Dedifferentiated amniotic fluid mesenchymal stem cell (primary cell): Measurements from ENCODE around the gene ZNF217.
"Not testable (repeated sequence)": the region's sequence is repeated elsewhere in the genome, so short reads cannot be mapped to it uniquely, and the experiment has no call there.

ENCODE experiments used
- DNase-seq: peaks from one replicate; pipeline ENCODE4 v3.0.0-alpha.2; 2016; ENCODE audit errors: extremely low spot score

ZNF217 gene

DNA sequence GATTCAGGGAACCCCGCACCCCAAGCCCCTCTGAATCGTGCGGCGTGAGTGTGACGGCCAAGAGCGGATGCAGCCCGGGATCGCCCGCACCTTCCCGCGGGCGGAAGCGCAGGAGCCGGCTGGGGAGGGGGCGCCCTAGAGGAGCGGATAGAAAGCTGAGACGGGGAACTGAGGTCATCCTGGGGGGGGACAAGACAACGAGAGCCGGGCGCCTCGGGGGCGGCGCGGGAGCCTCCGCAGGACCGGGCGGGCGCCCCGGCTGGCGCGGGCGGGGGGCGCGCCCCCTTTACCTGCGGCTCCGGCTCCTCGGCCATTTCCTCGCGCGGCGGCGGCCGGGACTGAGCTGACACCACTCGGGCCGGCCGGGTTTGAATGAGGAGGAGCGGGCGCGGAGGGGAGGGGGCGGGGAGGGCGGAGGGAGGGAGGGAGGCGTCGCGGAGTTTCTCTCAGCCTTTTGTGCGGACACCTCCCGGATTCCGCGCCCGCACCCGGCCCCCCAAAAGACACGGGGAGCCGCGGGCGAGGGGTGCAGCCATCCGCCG is at the start of gene ZNF217:
ZNF217 (minus strand) TSS at position 374 of the 542 bp plus-strand sequence. CDS start 11,013 bp downstream, outside the sequence.
- DNase-seq, result not testable (repeated sequence)

DNA sequence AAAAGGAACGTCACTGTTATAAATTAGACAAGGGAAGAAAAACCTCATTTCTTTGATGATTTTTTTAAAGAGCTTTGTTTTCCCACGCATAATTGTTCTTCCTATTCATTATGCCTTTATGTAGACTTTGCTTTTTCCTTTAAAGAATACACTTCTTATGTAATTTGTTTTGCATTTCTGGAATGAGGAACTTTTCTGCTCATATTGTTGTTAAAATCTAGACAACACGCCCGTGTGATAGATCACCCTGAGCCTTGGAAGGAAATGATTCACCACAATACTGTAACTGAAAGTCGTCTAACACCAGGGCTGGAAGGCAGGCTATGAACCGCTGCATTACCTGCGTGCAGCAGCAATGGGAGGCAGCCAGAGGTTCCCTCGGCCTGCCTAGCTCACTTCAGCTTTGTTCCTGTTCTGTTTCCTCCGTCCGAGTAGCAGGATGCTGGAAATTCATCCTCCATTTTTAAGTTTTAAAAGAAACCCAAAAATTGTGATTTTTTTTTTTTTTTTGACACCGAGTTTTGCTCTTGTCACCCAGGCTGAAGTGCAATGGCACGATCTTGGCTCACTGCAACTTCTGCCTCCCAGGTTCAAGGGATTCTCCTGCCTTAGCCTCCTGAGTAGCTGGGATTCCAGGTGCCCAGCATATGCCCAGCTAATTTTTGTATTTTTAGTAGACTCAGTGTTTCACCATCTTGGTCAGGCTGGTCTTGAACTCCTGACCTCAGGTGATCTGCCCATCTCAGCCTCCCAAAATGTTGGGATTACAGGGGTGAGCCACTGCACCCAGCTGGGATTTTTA is 49.6 kb upstream of the ZNF217 start:
- DNase-seq, result peak; percentile 55

DNA sequence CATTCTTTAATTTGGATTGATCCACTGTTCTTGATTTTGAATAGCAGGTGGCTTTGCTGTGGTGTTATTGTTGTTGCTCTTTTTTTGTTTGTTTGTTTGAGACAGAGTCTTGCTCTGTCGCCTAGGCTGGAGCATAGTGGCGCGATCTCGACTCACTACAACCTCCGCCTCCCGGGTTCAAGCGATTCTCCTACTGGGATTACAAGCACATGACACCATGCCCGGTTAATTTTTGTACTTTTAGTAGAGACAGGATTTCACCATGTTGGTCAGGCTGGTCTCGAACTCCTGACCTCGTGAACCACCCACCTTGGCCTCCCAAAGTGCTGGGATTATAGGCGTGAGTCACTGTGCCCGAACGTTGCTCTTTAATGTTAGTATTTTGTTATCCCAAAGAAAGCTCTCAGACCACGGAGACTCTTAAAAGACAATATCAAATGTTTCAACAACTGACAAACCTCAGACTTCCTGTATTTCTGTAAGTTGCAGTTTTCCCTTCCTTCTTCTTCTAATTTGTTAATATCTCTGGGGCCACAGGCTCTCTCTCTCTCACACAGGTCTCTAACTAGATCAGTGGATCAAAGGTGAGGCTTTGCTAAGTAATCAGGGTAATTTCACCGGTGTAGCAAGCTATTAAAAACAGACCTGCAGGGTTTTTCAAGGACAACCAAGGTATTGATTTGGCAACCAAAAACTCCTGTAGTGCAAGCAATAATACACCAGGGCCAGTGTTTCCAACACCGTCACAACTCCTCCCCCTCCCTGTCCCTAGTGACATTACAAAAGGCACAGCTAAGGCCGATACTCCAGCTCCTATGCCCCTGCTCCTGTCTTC is 48.8 kb upstream of the ZNF217 start:
- DNase-seq, result peak; percentile 34

DNA sequence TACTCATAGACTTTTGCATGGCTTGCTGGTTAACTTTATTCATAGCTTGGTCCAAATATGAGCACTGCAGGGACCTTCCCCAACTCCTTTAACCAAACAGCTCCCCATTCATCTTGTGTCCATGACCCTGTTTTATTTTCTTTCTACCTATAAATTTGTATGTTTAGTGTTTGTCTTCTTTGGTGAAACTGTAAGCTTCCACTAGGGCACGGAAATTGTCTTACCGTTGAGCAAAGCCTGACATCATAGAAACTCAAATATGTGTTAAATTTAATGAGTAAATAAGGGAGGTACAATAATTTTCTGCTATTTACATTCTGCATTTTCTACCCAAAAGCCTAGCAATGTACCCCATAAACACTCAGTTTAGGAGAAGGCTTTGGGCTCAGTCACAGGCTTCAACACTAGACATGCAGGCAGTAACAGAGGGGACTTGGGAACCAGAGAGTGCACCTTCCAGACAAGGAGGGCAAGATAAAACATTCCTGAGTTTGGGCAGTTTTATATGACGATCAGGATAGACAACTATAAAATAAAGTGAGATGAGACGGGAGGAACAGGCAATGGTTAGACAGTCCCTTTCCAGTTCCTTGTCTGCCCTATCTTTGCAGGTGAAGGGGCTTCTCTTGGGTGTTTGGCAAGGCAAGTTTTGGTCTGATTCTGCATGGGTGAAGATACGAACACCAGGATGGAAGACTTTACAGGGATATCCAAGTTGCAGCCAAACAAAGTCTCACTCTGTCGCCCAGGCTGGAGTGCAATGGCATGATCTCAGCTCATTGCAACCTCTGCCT is 46.2 kb upstream of the ZNF217 start:
- DNase-seq, result no peak

DNA sequence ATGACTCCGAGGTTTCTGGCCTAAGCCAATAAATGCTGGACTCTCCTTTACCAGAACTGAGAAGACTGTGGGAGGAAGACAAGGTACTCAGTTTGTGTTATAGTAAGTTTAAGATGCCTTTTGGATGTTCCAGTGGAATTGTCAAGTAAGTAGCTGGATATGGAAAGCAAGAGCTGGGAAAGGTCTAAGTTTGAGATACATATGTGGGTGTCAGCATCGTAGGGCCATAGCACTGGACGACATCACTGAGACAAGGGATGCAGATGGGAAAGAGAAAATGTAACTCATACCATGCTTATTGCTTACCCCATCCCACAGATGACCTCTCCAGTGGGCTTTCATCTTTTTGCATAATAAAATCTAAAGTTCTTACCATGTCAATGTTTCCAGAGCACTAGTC is 45.5 kb upstream of the ZNF217 start:
- no peak for DNase-seq

DNA sequence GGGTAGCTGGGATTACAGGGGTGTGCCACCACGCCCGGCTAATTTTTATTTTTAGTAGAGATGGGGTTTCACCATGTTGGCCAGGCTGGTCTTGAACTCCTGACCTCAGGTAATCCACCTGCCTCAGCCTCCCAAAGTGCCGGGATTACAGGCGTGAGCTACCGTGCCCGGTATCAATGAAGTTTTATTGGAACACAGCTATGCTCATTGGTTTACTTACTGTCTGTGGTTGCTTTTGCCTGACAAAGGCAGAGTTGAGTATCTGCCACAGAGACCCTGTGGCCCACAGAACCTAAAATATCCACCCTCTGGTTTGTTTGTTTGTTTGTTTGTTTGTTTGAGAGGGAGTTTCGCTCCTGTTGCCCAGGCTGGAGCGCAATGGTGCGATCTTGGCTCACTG is 43.7 kb upstream of the ZNF217 start:
- not testable (repeated sequence) for DNase-seq

DNA sequence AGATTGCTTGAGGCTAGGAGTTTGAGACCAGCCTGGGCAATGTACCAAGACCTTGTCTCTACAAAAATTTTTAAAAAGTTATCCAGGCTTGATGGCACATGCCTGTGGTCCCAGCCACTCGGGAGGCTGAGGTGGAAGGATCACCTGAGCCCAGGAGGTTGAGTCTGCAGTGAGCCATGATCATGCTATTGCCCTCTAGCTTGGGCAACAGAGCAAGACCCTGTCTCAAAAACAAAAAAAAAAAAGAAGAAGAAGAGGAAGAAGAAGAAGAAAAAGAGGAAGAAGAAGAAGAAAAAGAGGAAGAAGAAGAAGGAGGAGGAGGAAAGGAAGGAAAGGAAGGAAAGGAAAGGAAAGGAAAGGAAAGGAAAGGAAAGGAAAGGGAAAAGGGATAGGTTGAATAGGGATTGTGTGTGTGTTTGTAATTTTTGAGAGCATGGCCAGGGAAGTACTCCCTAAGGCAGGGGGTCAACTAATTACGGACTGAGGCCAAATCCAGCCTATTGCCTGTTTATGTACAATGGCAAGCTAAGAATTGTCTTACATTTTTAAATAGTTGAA is 43.0 kb upstream of the ZNF217 start:
- no peak for DNase-seq

DNA sequence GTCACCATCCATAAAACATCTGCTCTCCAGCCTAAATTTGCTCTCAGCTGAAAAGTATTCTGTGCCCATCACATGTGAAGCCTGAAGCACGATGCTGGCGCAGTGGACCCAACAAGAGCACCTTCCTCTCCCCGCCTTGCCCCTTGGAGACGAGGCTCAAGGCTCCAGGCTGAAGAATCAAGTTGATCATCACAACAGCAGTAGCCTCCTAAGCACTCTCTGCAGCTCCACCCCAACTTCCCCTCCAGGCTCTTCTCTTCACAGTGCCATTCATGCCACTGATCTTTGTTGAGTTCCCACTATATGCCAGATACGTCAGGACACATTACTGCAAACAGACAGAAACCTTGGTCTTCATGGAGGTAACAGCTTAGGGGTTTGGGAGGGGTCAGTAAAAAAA is 41.6 kb upstream of the ZNF217 start:
- no peak for DNase-seq

DNA sequence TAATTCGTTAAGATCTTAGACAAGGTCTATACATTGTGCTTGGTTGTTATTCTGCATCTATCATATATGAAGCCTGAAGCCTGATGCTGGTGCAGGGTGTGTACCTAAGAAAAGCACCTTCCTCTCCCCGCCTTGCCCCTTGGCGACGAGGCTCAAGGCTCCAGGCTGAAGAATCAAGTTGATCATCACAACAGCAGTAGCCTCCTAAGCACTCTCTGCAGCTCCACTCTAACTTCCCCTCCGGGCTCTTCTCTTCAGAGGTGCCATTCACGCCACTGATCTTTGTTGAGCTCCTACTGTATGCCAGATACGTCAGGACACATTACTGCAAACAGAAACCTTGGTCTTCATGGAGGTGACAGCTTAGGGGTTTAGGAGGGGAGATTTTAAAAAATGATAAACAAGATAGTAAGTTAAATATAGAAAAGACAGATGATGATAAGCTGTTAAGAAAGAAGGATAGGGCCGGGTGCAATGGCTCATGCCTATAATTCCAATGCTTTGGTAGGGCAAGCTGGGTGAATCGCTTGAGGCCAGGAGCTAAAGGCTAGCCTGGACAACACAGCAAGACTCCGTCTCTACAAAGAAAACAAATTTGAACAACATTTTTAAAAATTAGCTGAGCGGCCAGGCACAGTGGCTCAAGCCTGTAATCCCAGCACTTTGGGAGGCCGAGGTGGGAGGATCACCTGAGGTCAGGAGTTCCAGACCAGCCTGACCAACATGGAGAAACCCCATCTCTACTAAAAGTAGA is 38.4 kb upstream of the ZNF217 start:
- DNase-seq, result no peak

DNA sequence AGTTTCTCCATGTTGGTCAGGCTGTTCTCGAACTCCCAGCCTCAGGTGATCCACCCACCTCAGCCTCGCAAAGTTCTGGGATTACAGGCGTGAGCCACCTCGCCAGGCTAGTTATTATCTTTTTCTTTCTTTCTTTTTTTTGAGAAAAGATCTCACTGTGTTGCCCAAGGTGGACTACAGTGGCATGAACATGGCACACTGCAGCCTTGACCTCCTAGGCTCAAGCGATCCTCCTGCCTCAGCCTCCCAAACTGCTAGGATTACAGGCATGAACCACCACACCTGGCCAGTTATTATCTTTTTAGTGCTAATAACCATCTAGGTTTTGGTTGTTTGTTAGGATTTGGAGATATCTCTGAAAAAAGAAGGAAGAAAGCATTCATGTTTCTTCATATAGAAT is 35.8 kb upstream of the ZNF217 start:
- DNase-seq, result no peak

DNA sequence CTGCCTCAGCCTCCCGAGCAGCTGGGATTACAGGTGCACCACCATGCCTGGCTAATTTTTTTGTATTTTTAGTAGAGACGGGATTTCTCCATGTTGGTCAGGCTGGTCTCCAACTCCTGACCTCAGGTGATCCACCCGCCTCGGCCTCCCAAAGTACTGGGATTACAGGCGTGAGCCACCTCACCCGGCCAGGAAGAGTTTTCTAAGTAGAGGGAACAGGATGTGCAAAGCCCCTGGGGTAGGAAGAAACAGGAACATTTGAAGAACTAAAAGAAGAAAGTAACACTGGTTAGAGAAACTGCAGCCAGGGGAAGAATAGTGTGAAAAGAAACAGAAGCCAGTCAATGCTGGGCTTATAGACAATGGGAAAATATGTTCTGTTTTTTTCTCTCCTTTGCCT is 35.1 kb upstream of the ZNF217 start:
- DNase-seq, result not testable (repeated sequence)

DNA sequence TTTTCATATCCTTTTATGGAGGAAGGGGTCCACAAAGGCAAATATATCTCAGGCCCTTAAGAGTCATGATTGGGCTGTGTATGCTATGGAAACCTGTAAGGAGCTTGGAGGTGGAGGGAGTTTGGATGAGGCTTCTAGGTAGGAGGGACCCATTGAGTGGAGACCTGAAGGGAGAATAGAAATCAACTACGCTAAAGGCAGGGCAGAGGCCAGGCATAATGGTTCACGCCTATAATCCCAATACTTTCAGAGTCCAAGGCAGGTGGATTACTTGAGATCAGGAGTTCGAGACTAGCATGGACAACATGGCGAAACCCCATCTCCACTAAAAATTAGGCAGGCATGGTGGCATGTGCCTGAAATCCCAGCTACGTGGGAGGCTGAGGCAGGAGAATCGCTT is 34.4 kb upstream of the ZNF217 start:
- DNase-seq, result no peak

DNA sequence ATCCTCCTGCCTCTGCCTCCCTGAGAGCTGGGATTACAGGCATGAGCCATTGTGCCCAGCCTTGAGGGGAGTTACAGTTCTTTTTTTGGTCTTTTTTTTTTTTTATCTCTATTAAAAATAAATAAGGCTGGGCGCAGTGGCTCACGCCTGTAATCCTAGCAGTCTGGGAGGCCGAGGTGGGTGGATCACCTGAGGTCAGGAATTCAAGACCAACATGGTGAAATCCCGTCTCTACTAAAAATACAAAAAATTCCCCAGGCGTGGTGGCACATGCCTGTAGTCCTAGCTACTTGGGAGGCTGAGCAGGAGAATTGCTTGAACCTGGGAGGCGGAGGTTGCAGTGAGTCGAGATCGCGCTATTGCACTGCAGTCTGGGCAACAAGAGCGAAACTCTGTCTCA is 33.4 kb upstream of the ZNF217 start:
- DNase-seq, result not testable (repeated sequence)

DNA sequence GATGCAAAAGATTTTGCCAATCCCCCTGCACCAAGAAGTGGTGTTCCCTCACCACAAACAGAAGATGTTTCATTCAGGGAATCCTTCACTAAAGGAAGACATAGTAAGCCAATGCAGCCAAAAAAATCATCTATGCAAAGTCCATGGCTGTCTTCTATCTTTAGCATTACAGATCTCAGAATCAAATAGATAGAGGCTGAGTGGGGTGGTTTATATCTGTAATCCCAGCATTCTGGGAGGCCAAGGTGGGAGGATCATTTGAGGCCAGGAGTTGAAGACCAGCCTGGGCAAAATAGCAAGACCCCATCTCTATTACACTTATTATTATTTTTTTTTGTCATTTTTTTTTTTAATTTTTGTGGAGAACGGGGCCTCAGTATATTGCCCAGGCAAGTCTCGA is 32.9 kb upstream of the ZNF217 start:
- no peak for DNase-seq

DNA sequence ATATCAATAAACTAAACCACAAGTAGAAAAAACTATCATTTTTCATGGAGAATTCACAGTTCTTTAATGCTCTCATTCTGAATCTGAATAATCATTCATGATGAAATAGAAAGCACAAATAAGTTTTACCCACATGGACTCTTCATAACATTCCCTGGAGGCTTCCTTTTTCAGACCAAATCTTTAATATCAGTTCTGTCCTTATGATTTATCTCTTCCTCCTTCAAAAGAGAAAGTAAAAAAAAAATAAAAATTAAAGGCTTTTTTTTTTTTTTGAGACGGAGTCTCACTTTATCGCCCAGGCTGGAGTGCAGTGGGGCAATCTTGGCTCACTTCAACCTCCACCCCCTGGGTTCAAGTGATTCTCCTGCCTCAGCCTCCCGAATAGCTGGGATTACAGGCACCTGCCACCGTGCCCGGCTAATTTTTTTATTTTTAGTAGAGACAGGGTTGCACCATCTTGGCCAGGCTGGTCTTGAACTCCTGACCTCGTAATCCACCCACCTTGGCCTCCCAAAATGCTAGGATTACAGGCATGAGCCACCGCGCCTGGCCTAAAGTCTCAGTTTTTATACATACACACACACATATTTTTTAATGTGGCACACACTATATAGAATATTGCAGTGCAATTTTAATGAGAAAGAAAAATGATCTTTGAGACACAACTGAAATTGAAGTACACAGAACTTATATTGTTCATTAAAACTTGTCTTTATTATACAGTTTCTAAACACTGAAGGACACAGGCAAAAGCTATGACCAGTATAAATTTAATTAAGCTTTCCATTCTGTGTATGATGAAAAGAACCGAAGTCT is 31.9 kb upstream of the ZNF217 start:
- DNase-seq, result no peak

DNA sequence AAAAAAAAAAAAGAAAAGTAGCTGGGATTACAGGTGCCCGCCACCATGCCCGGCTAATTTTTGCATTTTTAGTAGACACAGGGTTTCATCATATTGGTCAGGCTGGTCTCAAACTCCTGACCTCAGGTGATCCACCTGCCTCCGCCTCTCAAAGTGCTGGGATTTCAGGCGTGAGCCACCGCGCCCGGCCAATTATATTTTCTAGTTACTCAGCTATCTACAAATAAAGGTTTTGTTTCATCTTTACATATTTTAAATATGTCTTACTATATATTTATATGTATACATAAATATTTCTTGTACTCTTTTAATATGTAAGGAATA is 31.2 kb upstream of the ZNF217 start:
- not testable (repeated sequence) for DNase-seq

DNA sequence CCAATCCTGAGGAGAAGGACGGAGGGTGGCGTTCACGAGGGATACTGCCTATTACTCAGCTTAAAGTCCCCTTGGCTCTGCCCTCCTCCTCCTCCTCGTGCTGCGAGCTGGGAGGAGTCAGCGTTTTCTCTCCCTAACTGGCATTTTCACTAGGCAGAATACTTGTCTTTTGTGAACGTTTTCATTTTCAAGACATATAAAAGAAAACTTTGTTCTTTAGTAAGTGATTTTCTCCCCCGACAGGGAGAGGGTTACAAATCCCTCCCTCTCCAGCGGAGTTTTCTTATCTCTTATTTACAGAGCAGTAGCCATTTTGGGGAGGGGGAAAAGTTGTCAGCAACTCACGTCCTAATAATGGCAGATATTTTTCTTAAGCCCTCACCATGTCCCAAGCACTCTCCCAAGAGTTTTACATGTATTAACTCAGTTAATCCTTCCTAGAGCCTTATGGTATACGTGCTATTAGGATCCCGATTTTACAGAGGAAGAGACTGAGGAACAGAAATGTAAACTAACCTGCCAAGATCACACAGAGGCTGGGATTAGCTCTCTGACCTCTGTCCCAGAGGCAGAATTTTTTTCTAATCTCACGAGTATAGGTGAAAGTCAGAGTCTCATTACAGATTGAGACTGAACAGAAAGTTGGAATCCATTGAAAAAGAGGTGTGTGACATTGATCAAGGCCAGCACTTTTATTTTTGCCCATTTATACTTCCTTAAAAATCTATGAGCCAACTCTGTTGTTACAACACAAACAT is 30.0 kb upstream of the ZNF217 start:
- DNase-seq, result peak; percentile 54

DNA sequence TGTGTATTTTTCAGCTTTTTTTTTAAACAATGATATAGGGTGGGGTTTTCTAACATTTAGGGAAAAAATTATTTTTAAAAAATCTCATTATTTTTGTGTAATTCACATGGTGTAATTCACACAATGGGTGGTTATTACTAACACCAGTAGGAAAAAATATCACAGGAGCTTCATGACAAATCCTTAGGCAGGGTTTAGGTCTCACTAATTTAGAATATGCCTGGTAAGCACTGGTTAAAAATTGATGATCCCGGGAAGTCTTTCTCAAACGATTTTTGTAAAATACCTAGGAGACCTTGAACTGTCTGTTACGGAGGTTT is 29.5 kb upstream of the ZNF217 start:
- DNase-seq, result no peak
